LNCaP clone FGC (cell line): Measurements from ENCODE around the gene ZSWIM3.

Experiments used
- DNase-seq: peaks from one replicate; pipeline ENCODE4 v3.0.0-alpha.2; 2011; ENCODE audit warnings: low read depth
- H3K4me3 ChIP-seq: 2 replicates; pipeline ENCODE4 v1.5.1; 2011; ENCODE audit warnings: mild to moderate bottlenecking, low read depth, low read length, control low read depth
- CTCF ChIP-seq: IDR thresholded peaks from 2 replicates; pipeline ENCODE4 v1.5.1; 2012; ENCODE audit warnings: mild to moderate bottlenecking; ENCODE audit not compliant: control insufficient read depth, insufficient read depth; ENCODE audit errors: extremely low read depth

Gene ZSWIM3

GRCh38 chr20:45927071-45927878 lies 69.9 kb downstream of the ZSWIM3 start:
- no peak for TF ChIP-seq CTCF
- no peak for DNase-seq
- no peak overlapping the region for H3K4me3 ChIP-seq
